GM18861 (cell line): ENCODE measurements around the gene RIPPLY3.
"Not testable (repeated sequence)": the region's sequence is repeated elsewhere in the genome, so short reads cannot be mapped to it uniquely, and the experiment has no call there.

Source experiments
- ATAC-seq: cut with Tn5 transposase; IDR thresholded peaks from one replicate; pipeline ENCODE4 v1.9.1; 2021; ENCODE audit not compliant: unreplicated experiment

Gene RIPPLY3

DNA sequence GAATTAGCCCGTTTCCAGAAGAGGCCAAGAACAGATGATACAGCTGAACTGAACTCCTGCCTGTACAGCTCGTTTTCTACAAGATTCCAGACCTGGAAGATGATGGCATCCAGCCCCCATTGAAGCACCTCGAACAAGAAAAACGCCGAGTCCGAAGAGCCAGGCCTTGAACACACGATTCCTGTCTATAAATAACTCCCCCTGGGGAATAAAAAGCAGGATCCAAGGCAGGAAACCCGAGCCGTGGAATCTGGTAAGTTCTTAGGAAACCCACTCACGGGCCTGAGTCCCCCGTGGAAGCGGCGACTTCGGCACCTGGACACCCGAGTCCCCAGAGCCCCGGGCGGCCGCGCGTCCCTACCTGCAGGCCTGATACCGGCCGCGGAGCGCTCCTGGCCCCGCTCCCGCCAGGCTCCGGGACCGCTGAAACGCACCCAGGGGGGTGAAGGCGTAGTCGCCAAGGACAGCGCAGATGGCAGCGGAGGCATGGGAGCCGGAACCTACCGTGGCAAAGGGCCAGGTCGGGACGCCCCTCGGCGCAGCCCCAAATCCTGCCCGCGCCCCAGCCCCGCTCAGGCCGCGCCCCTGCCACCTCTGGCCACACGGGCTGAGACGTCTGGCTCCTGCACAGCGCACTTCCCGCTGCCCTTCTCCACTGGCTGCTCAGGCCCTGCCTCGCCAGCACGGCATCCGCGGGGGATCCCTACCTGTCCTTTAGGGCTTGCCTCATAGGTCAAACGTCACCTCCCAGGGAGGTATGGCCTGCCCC, 26.0 kb upstream of the RIPPLY3 start:
- ATAC-seq: no peak

- ATAC-seq: no peak
Measured at GRCh38 chr21:36981049-36981391, 25.5 kb upstream of the RIPPLY3 start.

- no peak for ATAC-seq
Measured at GRCh38 chr21:36981977-36982700, 24.4 kb upstream of the RIPPLY3 start.

GRCh38 chr21:36985751-36986594, 20.5 kb upstream of the RIPPLY3 start:
- ATAC-seq: no peak

DNA sequence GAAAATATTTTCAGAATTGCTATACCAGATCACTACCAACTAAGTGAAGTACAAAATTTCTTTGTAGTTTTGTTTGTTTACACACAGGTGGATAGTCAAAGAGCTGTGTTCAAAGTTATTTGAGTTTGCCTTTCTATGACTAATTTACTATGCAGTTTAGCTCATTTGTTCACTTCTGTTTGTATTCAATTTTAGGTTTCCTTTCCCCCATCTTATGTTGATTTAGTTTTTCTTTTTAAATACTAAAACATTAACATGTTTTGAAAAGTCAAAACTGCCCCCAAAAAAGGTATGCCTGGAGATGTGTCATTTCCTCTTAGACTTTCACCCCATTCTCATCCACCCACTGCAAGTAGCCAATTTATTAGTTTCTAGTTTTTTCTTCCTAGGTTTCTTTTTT, 18.7 kb upstream of the RIPPLY3 start:
- ATAC-seq: no peak

GRCh38 chr21:36988536-36988935, 18.0 kb upstream of the RIPPLY3 start:
- ATAC-seq: no peak

GRCh38 chr21:36989199-36989698, 17.3 kb upstream of the RIPPLY3 start:
- not testable (repeated sequence) for ATAC-seq

DNA sequence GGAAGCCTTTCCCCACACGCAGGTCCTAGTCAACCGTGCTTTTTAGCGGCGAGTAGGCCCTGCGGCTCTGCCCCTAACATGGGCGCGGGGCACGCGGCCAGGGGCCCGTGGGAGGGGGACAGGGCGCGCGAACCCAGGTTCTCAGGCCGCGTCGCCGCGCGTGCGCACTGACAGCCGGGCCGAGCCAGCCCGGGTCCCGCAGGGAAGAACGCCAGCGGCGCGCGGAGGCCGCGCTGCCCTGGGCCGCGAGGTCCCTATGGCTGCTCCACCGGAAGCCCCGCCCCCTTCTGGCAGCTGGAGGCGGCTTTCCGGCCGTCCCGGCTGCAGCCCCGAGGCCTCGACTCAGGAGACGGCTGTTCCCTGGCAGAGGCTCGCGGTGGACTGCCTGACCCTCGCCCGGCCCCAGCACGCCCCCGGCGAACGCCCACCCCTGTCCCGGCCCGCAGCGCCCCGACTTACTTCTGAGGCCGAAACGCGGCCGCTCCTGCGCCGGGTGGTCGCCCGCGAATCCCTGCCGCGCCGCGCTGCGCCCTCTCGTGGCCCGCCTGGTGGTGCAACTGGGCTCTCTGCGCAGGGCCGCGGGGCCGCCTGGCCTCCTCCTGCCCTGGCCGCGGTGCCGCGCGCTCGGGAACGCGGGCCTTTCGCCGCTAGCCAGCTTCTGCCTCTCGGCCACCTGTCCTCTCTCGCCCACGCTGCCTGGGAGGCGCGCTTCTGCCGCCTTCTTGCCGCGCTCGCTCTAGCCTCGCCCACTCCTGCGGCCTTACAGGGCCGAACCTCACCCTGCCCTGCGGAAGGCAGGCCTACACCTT, 16.6 kb upstream of the RIPPLY3 start:
- peak; percentile 71 for ATAC-seq

GRCh38 chr21:36990508-36991205, 15.8 kb upstream of the RIPPLY3 start:
- no peak for ATAC-seq

GRCh38 chr21:36992671-36993070, 13.8 kb upstream of the RIPPLY3 start:
- no peak for ATAC-seq

DNA sequence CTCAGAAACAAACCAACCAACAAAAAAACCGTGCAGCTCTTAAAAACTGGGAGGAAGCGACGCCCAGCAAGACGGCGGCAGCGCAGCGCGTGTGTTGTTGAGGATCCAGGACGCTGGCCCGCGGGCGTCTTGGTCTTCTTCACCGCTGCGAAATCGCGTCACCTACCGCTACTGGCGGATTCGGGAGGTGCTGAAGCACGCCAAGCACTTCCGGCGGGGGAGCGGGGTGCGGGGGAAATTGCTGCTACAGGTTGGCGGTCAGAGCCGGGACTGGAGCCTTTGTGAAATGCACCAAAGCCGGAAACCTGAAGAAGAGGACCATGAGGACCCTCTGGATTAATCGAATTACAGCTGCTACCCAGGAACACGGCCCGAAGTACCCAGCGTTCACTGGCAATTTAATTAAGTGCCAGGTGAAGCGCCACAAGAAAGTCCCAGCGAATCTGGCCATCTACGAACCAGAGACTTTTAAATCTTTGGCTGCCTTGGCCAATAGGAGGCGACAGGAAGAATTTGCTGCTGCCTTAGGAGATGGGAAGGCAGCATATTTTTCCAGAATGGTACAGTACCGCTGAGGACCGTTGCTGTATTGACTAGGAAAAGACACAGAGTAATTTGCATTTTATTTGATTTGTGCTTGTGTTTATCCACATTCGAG, 11.9 kb upstream of the RIPPLY3 start:
- no peak for ATAC-seq

DNA sequence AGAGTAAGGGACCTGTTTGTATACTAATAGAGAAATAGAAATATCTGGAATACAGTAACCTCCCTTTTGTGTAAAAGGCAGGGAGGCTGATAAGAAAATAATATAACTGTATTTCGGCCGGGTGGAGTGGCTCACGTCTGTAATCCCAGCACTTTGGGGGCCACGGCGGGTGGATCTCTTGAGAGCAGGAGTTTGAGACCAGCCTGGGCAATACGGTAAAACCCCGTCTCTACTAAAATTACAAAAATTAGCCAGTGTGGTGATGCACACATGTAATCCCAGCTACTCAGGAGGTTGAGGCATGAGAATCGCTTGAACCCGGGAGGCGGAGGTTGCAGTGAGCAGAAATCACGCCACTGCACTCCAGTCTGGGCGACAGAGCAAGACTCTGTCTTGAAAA, 11.2 kb upstream of the RIPPLY3 start:
- ATAC-seq: not testable (repeated sequence)

DNA sequence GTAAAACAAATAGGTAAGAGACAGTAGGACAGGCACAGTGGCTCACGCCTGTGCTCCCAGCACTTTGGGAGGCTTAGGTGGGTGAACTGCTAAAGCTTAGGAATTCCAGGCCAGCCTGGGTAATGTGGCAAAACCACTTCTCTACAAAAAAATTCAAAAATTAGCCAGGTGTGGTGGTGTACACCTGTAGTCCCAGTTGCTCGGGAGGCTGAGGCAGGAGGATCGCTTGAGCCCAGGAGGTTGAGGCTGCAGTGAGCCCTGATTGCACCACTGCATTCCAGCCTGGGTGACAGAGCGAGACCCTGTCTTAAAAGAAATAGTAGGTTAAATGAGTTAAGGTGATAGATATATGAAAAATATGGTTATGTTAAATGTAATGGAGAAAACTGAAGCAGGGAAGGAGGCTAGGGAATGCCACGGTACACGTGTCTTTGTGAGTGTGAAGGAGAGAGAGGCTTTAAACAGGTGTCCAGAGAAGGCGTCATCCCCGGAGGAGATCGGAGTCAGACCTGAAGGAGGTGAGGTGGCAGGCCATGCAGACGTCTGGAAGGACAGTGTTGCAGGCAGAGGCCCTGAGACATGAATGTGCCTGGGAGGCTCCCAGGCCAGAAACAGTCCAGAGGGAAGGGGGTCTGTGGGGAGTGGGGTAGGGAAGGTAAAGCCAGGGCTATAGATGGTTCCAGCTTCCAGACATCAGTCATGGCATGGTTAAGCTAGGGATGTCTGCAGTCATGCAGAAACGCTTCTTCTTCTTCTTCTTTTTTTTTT, 7.2 kb upstream of the RIPPLY3 start:
- ATAC-seq: no peak

DNA sequence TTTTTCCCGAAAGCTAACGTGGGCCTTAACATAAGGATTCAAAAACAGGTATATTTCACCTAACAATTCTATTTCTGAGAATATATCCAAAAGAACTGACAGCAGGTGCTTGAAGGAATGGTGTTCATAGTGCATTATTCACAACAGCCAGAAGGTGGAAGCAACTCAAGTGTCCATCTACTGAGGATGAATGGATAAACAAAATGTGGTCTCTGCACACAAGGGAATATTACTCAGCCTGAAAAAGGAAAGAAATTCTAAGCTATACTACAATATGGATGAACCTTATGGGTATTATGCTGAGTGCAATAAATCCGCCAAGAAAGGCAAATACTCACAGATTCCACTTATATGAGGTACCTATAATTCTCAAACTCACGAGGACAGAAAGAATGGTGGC, 6.1 kb upstream of the RIPPLY3 start:
- ATAC-seq: no peak

DNA sequence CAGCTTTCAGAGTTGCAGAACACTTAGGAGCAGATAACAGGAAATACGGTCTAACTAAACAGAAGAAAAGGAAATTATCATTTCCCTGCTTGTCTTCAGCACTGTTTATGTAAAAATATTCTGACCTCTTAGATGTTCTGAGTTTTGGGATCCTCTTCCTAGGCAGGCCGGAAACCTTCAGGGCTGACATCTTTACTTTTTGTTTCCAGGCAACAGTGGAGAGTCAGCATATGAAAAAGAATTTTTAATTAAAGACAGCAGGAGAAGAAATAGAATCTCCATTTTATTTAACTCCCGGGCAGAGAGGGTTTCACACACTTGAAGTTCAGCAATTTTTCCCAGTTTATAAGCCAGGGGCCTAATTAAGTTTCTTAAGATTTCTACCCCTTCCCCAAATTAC, 5.1 kb upstream of the RIPPLY3 start:
- no peak for ATAC-seq

DNA sequence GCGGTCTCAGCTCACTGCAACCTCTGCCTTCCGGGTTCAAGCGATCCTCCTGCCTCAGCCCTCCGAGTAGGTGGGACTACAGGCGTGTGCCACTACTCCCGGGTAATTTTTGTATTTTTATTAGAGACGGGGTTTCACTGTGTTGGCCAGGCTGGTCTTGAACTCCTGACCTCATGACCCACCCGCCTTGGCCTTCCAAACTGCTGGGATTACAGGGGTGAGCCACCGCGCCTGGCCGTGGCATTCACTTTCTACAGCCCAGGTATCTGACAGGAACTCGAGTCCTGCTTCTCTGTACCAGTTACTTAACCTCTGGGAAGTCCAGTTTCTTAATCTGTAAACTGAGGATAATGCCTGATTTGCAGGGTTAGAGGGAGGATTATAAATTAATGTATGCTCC, 3.7 kb upstream of the RIPPLY3 start:
- ATAC-seq: not testable (repeated sequence)

DNA sequence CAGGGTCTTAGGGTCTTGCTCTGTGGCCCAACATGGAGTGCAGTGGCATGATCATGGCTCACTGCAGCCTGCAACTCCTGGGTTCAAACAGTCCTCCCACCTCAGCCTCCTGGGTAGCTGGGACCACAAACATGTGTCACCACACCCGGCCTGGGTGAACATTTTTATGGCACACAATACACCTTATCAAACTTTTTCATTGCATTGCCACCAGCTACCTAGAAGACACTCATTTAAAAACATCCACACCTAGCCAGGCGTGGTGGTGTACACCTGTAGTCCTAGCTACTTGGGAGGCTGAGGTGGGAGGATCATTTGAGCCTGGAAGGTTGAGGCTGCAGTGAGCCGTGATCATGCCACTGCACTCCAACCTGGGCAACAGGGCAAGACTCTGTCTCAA, 2.6 kb upstream of the RIPPLY3 start:
- not testable (repeated sequence) for ATAC-seq

- ATAC-seq: no peak
Measured at GRCh38 chr21:37005548-37006485, 685 bp upstream of the RIPPLY3 start.
